Mesothelial cell of epicardium (in vitro differentiated cells): ENCODE data around the gene ATF7IP. TPM values are rescaled to one million over a fixed set of nuclear protein-coding genes. Genes with fewer than 3 reads are reported as not detected.

Experiments used
- DNase-seq, 2 experiments: peaks; one replicate each; pipeline ENCODE4 v3.0.0; 2021; ENCODE audit warnings: low spot score in 2 of 2; ENCODE audit not compliant: unreplicated experiment in 2 of 2
- H3K27ac Mint-ChIP-seq: 2 replicates; pipeline ENCODE4 v1.8.0; 2021; ENCODE audit warnings: mixed read lengths
- H3K27me3 Mint-ChIP-seq: 2 replicates; pipeline ENCODE4 v1.8.0; 2021; ENCODE audit warnings: low read depth, mixed read lengths
- H3K36me3 Mint-ChIP-seq: 2 replicates; pipeline ENCODE4 v1.8.0; 2021; ENCODE audit warnings: mixed read lengths
- H3K4me1 Mint-ChIP-seq: 2 replicates; pipeline ENCODE4 v1.8.0; 2021; ENCODE audit warnings: mixed read lengths
- H3K4me3 Mint-ChIP-seq: 2 replicates; pipeline ENCODE4 v1.8.0; 2021; ENCODE audit warnings: mild to moderate bottlenecking, moderate library complexity, mixed read lengths
- H3K9me3 Mint-ChIP-seq: 2 replicates; pipeline ENCODE4 v1.8.0; 2021; ENCODE audit warnings: mixed read lengths
- CTCF ChIP-seq: fragments of 200-600 bp; sonication (generic); IDR thresholded peaks from one replicate; pipeline ENCODE4 v1.5.0; 2021; ENCODE audit warnings: antibody characterized with exemption; ENCODE audit not compliant: unreplicated experiment
- total RNA-seq: library from RNA; stranded (reverse); gene quantifications from 3 replicates; pipeline ENCODE4 v1.2.1, GENCODE V29; 2021

Gene ATF7IP
- total RNA-seq, 1 donor from 2014 or later = 192 TPM

- Mint-ChIP-seq H3K36me3 (peaks cover 76% of the 10 kb centered on the region), H3K4me3 (no peak overlapping the region), H3K4me1 (no peaks in the 10 kb centered on the region), H3K9me3 (peaks cover 4% of the 10 kb centered on the region), H3K27ac (no peak overlapping the region), H3K27me3 (no peaks in the 10 kb centered on the region)
- TF ChIP-seq CTCF = no peak
- no peak for DNase-seq
These were observed 115.7 kb downstream of the ATF7IP start for GRCh38 chr12:14481201-14481600.

GRCh38 chr12:14482361-14482760 lies 116.9 kb downstream of the ATF7IP start:
- DNase-seq = no peak
- H3K27ac Mint-ChIP-seq = no peak overlapping the region
- peaks cover 12% of the 10 kb centered on the region for H3K9me3 Mint-ChIP-seq
- no peak for TF ChIP-seq CTCF
- H3K4me3 Mint-ChIP-seq = no peak overlapping the region
- no peaks in the 10 kb centered on the region for H3K27me3 Mint-ChIP-seq
- no peaks in the 10 kb centered on the region for H3K4me1 Mint-ChIP-seq
- peaks cover 82% of the 10 kb centered on the region for H3K36me3 Mint-ChIP-seq

GRCh38 chr12:14482886-14483285 lies 117.4 kb downstream of the ATF7IP start:
- Mint-ChIP-seq H3K4me3 (no peak overlapping the region), H3K27me3 (no peaks in the 10 kb centered on the region), H3K9me3 (peaks cover 12% of the 10 kb centered on the region), H3K4me1 (no peaks in the 10 kb centered on the region), H3K27ac (no peak overlapping the region), H3K36me3 (peaks cover 82% of the 10 kb centered on the region)
- no peak for DNase-seq
- no peak for TF ChIP-seq CTCF

- no peaks in the 10 kb centered on the region for H3K27me3 Mint-ChIP-seq
- peaks cover 23% of the 10 kb centered on the region for H3K9me3 Mint-ChIP-seq
- H3K4me1 Mint-ChIP-seq = no peaks in the 10 kb centered on the region
- H3K4me3 Mint-ChIP-seq = no peak overlapping the region
- DNase-seq = no peak
- H3K27ac Mint-ChIP-seq = no peak overlapping the region
- no peak for TF ChIP-seq CTCF
- H3K36me3 Mint-ChIP-seq = peaks cover 80% of the 10 kb centered on the region
These were observed 129.8 kb downstream of the ATF7IP start for GRCh38 chr12:14495326-14495725.

GRCh38 chr12:14505626-14506596 lies 140.4 kb downstream of the ATF7IP start:
- H3K4me1 Mint-ChIP-seq = peaks cover 4% of the 10 kb centered on the region
- H3K27me3 Mint-ChIP-seq = no peaks in the 10 kb centered on the region
- no peak overlapping the region for H3K27ac Mint-ChIP-seq
- TF ChIP-seq CTCF = no peak
- no peak overlapping the region for H3K4me3 Mint-ChIP-seq
- H3K9me3 Mint-ChIP-seq = no peaks in the 10 kb centered on the region
- H3K36me3 Mint-ChIP-seq = peaks cover 33% of the 10 kb centered on the region
- no peak for DNase-seq
